Naive thymus-derived CD8-positive, alpha-beta T cell (primary cell): ENCODE results near the gene ATXN7L2. TPM values are rescaled to one million over a fixed set of nuclear protein-coding genes. Genes with fewer than 3 reads are reported as not detected.
A peak's percentile ranks its signal among the peaks of the same experiment; 100 is the strongest.

Experiments
- ATAC-seq, 2 donors: fragments of 150-1000 bp; cut with Tn5 transposase in 1 of 2; sonication (Bioruptor Pico), chemical (Tn5 transposase) in 1 of 2; 1 replicate in 1 of 2; 2 replicates in 1 of 2; pipeline ENCODE4 v1.10.0; 2021; ENCODE audit warnings: mild to moderate bottlenecking in 2 of 2, moderate library complexity in 2 of 2
- POLR2A ChIA-PET: fragments of 350-600 bp; sonication (Branson Sonifier 250); formaldehyde crosslinking; loops from one replicate; lab custom pipeline; 2021; ENCODE audit warnings: antibody characterized with exemption; lab: Charles Lee
- DNase-seq, 10 donors: peaks; one replicate each; pipeline versions ENCODE4 v3.0.0 to v3.0.0-alpha.2; 2020 to 2022
- H3K27ac Mint-ChIP-seq, 10 donors: one replicate each; pipeline ENCODE4 v1.8.0; 2020 to 2022; ENCODE audit warnings: mild to moderate bottlenecking in 10 of 10, mixed read lengths in 10 of 10, moderate library complexity in 4 of 10, inconsistent platforms in 1 of 10
- H3K27me3 Mint-ChIP-seq, 5 donors: one replicate each; pipeline ENCODE4 v1.8.0; 2021 to 2022; ENCODE audit warnings: mixed read lengths in 5 of 5
- H3K36me3 Mint-ChIP-seq, 3 donors: one replicate each; pipeline ENCODE4 v1.8.0; 2020 to 2022; ENCODE audit warnings: mixed read lengths in 3 of 3, mild to moderate bottlenecking in 2 of 3, inconsistent platforms in 1 of 3
- H3K4me1 Mint-ChIP-seq, 4 donors: one replicate each; pipeline ENCODE4 v1.8.0; 2021 to 2022; ENCODE audit warnings: mixed read lengths in 4 of 4
- H3K4me3 Mint-ChIP-seq, 10 donors: one replicate each; pipeline ENCODE4 v1.8.0; 2020 to 2022; ENCODE audit warnings: mild to moderate bottlenecking in 10 of 10, mixed read lengths in 10 of 10, moderate library complexity in 6 of 10, inconsistent platforms in 1 of 10
- H3K9me3 Mint-ChIP-seq, 9 donors: one replicate each; pipeline ENCODE4 v1.8.0; 2020 to 2022; ENCODE audit warnings: mixed read lengths in 9 of 9, mild to moderate bottlenecking in 3 of 9, inconsistent platforms in 1 of 9, moderate library complexity in 1 of 9
- polyA plus RNA-seq, 3 donors: library from polyadenylated mRNA; unstranded; fragments of 300-500 nt; fragmentation: Illumina TruSeq; gene quantifications; one replicate each; pipeline ENCODE4 v1.2.3, GENCODE V29; 2021
- total RNA-seq, 8 experiments: library from RNA in 2 of 8; stranded (reverse) in 2 of 8; gene quantifications; one replicate each; pipeline ENCODE4 v1.2.3 and lab custom pipeline; 2021 to 2026

ATXN7L2 gene
- total and polyA plus RNA-seq, 5 experiments from 2014 or later = 4.3 to 14.1 (median 10.7) TPM

DNA sequence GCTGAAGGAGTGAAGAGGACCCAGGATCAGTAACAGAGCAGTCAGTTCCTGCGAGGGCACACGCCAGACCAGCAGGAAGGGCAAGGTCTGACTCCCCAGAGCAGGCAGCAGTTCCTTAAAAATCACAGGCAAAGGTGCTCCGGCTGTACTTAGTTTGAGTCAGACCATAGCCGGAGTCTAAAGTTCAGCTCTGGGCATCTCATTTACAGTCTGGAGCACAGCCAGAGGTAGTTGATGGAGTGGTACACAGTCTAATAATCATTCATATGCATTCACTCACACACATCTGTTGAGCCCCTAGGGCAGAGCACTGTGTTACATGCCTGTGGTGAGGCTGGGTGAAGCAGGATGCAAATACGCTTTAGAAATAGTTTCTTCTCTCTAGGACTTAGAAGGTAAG is 33.2 kb downstream of the ATXN7L2 start:
- H3K27ac Mint-ChIP-seq = no peak overlapping the region
- no peak for ATAC-seq
- POLR2A ChIA-PET = interaction anchor here (1.9 to 21.0 kb wide), 2 partner anchors 15 to 21 kb away, joined by 6 to 337 read pairs; partner anchors contain the start of gene CYB561D1
- H3K27me3 Mint-ChIP-seq = peaks cover 0 to 3% (median 0%) of the 10 kb centered on the region in 5 donors
- no peaks in the 10 kb centered on the region for H3K9me3 Mint-ChIP-seq
- peaks cover 2 to 27% (median 8%) of the 10 kb centered on the region in 4 donors for H3K4me1 Mint-ChIP-seq
- DNase-seq = no peak
- no peaks in the 10 kb centered on the region for H3K36me3 Mint-ChIP-seq
- H3K4me3 Mint-ChIP-seq = no peak overlapping the region

DNA sequence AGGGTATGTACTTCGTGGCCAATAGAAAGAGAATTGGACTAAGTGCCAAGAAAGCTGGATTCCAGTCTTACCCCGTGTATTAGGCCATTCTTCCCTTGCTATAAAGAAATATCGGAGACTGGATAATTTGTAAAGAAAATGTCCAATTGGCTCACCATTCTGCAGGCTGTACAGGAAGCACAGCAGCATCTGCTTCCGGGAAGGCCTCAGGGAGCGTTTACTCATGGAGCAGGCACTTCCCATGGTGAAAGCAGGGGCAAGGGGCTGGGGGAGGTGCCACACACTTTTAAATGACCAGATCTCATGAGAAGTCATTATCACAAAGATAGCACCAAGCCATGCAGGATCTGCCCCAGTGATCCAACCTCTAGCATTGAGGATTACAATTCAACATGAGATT is 33.6 kb downstream of the ATXN7L2 start:
- ATAC-seq = no peak
- no peak overlapping the region for H3K27ac Mint-ChIP-seq
- no peaks in the 10 kb centered on the region for H3K9me3 Mint-ChIP-seq
- H3K4me3 Mint-ChIP-seq = no peak overlapping the region
- POLR2A ChIA-PET = interaction anchor here (0.7 to 21.0 kb wide), 3 partner anchors 14 to 31 kb away, joined by 3 to 337 read pairs (median 6); partner anchors contain the start of gene CYB561D1
- no peak for DNase-seq
- H3K36me3 Mint-ChIP-seq = no peaks in the 10 kb centered on the region
- peaks cover 2 to 23% (median 6%) of the 10 kb centered on the region in 4 donors for H3K4me1 Mint-ChIP-seq
- peaks cover 0 to 3% (median 0%) of the 10 kb centered on the region in 5 donors for H3K27me3 Mint-ChIP-seq

DNA sequence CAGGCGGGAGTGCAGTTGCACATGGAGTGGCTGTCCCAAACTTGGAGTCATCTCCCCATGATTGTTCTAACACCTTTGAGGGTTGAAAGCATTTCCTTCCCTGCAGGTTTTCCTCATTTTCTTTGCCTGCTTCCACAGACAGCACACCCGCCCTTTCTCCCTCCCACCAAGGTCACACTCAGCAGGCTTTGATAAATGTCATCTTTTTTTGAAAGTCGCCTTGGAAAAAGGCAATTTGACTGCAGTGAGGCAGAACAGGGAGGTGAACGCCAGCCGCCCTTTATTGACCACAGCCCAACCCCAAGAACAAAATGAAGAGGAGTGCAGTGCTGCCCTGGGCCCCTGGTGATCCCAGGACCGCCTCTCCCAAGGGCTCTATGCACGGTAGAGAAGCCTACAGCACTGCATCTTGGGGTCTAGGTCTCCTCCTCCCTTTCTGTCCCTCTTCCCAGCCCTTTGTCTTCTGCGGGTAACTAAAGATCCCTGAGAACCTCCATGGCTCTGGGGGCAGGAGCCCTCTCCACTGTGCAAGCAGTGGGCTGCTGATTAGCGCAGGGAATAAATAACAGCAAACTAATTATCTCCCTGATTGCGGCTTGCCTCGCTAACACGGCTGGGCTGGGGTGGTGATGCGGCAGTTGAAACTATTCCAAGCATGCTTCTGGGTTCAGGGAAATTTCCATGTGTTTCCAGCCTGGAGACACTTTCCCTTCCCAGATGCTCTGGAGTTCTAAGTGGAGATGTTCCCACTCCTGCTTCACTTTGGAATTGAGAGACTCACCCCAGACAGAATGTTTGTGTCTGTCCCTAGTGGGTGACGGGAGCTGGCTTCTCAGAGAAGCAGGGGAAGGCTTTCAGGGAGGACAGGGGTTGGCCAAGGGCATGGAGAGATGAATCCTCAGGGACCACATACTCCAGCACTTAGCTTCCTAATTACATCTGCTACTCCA is 37.6 kb downstream of the ATXN7L2 start:
- Mint-ChIP-seq H3K27me3 (peaks cover 0 to 4% (median 0%) of the 10 kb centered on the region in 5 donors), H3K4me1 (peaks cover 0 to 12% (median 3%) of the 10 kb centered on the region in 4 donors), H3K27ac (peak overlapping the region in 2 of 10 donors; percentile 23 to 32), H3K36me3 (no peaks in the 10 kb centered on the region), H3K9me3 (no peaks in the 10 kb centered on the region), H3K4me3 (no peak overlapping the region)
- POLR2A ChIA-PET = interaction anchor here (0.9 to 1.2 kb wide), 3 partner anchors 11 to 13 kb away, joined by 3 to 5 read pairs (median 3); no protein-coding TSS in a partner anchor
- DNase-seq = no peak
- ATAC-seq = no peak

DNA sequence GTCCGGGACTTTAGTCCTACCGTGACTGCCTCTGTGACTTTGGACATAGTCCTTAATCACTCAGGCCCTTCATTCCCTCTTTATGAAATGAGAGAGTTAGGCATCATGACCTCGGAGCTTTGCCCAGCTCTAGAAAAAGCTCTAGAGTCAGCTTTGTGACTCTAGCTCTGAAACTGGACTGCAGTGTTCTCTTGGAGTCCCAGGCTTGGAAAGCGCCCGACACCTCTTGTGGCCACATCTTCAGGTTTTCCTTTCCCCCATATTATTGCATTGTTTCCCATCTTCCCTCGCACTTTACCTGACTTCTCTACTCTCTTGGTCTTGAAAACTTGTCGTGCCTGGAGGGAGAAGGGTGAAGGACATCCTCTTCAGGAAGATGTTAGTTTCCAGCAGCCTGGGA is 38.3 kb downstream of the ATXN7L2 start:
- no peak overlapping the region for H3K27ac Mint-ChIP-seq
- POLR2A ChIA-PET = interaction anchor here (0.9 kb wide), 1 partner anchor 10 kb away, joined by 3 read pairs; no protein-coding TSS in a partner anchor
- H3K36me3 Mint-ChIP-seq = no peaks in the 10 kb centered on the region
- ATAC-seq (no peak), DNase-seq (no peak)
- H3K9me3 Mint-ChIP-seq = no peaks in the 10 kb centered on the region
- peaks cover 0 to 5% (median 3%) of the 10 kb centered on the region in 4 donors for H3K4me1 Mint-ChIP-seq
- peaks cover 0 to 4% (median 0%) of the 10 kb centered on the region in 5 donors for H3K27me3 Mint-ChIP-seq
- H3K4me3 Mint-ChIP-seq = no peak overlapping the region

DNA sequence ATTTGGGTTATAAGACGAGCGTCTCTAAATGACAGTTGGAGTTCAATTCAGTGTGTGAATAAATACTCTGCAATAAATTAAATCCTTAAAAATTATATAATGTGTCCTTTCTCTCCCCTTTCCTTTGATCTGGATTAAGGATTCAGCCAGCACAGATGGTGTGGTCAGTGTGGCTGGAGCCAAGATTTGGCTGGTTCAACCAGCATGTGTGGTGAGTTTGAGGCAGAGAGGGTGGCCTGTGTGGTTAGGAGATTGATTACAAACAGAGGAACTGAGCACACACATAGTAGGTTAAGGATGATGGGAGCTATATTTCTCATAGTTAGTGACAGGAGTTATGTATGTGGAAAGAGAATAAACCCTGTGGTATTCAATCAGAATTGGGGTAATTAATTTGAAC is 40.0 kb downstream of the ATXN7L2 start:
- DNase-seq (no peak), ATAC-seq (no peak)
- no peaks in the 10 kb centered on the region for H3K36me3 Mint-ChIP-seq
- peaks cover 0 to 4% (median 0%) of the 10 kb centered on the region in 5 donors for H3K27me3 Mint-ChIP-seq
- no peak overlapping the region for H3K4me3 Mint-ChIP-seq
- no peaks in the 10 kb centered on the region for H3K9me3 Mint-ChIP-seq
- peaks cover 0 to 12% (median 3%) of the 10 kb centered on the region in 4 donors for H3K4me1 Mint-ChIP-seq
- H3K27ac Mint-ChIP-seq = peak overlapping the region in 1 of 10 donors; percentile 66
- POLR2A ChIA-PET = interaction anchor here (0.6 to 1.3 kb wide), 4 partner anchors 13 to 29 kb away, joined by 3 to 4 read pairs (median 3); partner anchors contain the start of genes AMIGO1 and CYB561D1

DNA sequence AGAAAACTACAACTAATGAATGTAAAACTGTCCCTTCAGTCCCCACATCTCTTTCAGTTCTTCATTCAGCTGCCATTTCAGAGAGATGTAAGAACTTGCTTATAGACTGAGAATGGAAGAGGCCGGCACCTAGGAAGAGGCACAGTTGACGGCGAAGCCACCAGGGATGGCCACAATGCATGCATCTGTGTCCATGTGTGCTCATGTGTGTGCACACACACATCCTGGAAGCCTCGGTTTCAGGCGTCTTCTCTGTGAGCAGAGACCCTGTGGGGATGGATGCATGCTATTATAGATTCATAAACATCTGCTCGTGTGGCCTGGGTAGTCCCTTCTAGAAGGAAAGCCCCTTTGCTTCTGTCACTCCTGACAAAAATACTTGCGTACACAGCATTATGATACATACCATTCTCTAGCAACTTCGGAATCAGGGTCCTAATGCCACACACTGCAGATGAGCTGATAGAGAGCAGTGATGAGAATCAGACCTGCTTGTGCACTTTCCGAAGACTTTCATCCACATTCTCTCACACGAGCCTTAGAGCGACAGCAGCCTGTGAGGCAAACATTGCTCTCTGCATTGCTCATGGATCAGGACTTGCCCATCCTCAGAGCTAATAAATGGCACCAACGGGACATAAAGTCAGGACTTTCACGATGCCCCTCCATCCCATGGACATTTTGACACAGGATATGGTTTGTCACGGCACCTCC is 43.5 kb downstream of the ATXN7L2 start:
- no peak for ATAC-seq
- POLR2A ChIA-PET = interaction anchor here (14.0 kb wide), 1 partner anchor 28 kb away, joined by 462 read pairs; the partner anchor contains the start of genes AMIGO1 and CYB561D1
- no peaks in the 10 kb centered on the region for H3K36me3 Mint-ChIP-seq
- no peak overlapping the region for H3K4me3 Mint-ChIP-seq
- peaks cover 0 to 2% (median 0%) of the 10 kb centered on the region in 5 donors for H3K27me3 Mint-ChIP-seq
- peak overlapping the region in 3 of 10 donors; percentile 22 to 46 (median 25) for H3K27ac Mint-ChIP-seq
- no peaks in the 10 kb centered on the region for H3K9me3 Mint-ChIP-seq
- H3K4me1 Mint-ChIP-seq = peaks cover 22 to 38% (median 26%) of the 10 kb centered on the region in 4 donors
- DNase-seq = no peak

DNA sequence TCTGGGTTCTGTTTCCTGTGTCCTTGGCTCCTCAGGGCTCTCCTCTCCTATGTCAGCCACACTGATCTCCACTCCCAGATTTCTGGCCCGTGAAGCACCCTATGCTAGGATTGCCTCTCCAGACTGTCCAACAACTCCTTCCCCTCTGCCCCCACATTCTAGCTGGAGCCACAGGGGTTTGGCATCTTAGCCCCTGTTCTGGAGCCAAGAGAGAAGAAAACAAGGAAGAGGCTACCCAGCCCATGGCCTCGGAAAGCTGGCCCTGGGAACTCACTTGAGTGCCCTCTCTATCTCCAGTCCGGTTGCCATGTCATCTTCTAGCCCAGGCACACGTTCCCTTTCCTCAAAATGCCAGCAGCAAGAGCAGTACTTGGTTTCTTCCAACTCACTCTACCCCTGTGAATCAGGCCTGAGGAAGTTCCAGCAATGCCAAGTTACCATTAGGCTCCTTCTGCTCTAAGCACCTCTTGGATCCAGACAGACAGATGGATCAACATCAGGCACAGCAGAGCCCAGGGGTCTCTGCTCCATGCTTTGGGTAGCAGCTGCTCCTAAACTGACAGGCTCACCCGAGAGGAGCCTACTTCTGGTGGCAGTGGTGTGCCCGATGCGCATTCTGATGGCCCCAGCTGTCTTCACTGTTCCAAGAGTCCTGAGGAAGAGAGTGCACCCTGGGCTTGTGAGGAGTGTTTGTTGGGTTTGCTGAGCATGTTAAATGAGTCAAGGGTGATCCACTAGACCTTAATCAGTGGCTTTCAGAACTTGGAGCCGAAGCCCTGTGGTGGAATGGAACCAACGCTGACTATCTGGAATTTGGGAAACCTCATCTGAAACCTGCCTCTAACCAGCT is 44.4 kb downstream of the ATXN7L2 start:
- Mint-ChIP-seq H3K27me3 (peaks cover 0 to 1% (median 0%) of the 10 kb centered on the region in 5 donors), H3K9me3 (no peaks in the 10 kb centered on the region), H3K4me1 (peaks cover 26 to 45% (median 33%) of the 10 kb centered on the region in 4 donors), H3K36me3 (no peaks in the 10 kb centered on the region), H3K27ac (peak overlapping the region in 6 of 10 donors; percentile 3 to 76 (median 28)), H3K4me3 (no peak overlapping the region)
- ATAC-seq (no peak), DNase-seq (no peak)
- POLR2A ChIA-PET = interaction anchor here (14.0 kb wide), 1 partner anchor 28 kb away, joined by 462 read pairs; the partner anchor contains the start of genes AMIGO1 and CYB561D1

DNA sequence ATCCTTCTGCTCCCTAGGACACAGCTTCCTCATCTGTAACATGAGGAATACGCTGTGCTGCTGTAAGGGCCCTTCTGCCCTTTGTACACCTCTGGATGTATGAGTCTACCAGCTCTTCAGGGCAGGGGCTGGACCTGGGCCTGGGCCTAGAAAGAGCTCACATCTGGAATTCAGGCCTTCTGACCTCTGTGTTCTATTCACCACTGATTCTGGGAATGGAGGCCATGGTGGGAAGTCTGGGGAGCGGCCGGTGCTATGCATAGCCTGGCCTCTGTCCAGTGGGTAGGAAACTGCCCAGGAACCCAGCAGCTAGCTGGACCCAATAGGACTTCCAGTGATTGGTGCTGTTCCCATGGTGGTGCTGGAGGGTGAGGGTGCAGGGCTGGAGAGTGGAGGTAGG is 45.0 kb downstream of the ATXN7L2 start:
- ATAC-seq = no peak

DNA sequence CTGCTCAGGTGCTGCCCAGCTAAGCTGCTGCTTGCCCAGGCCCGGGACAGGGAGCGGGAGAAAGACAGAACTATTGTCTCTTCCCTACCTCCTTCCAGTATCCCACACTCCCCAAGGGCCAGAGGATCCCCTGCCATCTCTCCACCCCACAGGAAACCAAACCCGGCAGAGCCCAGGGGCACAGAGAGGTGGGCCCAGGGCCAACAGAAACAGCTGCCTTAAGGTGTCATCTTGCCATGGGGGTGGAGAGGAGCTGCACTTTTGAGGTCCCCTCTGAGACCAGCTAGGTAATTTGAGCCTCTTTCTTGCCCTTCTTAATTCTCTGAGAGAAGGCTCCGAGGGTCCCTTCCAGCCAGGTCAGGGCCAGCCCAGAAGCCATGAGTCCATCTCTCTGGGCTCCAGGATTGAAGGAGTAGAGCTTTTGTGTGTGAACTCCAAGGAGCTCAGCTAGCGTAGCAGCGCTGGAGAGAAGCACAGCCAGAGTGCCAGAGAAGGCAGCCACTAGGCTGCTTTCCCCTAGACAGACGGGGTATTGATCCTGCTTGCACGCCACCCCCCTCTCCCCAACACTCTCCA is 46.3 kb downstream of the ATXN7L2 start:
- Mint-ChIP-seq H3K27ac (peak overlapping the region in 8 of 10 donors; percentile 15 to 80 (median 62)), H3K4me3 (peak overlapping the region in 1 of 10 donors; percentile 14), H3K36me3 (no peaks in the 10 kb centered on the region), H3K9me3 (no peaks in the 10 kb centered on the region), H3K4me1 (peaks cover 26 to 45% (median 33%) of the 10 kb centered on the region in 4 donors), H3K27me3 (peaks cover 0 to 1% (median 0%) of the 10 kb centered on the region in 5 donors)
- POLR2A ChIA-PET = interaction anchor here (1.3 to 14.0 kb wide), 3 partner anchors 30 to 104 kb away, joined by 7 to 462 read pairs (median 55); partner anchors contain the start of genes AMIGO1, ATXN7L2, CYB561D1 and PSMA5
- DNase-seq (no peak), ATAC-seq (no peak)

More for the DNA sequence above, 45.0 kb downstream of the ATXN7L2 start:
- DNase-seq = no peak
- peak overlapping the region in 4 of 10 donors; percentile 19 to 83 (median 52) for H3K27ac Mint-ChIP-seq
- H3K9me3 Mint-ChIP-seq = no peaks in the 10 kb centered on the region
- no peak overlapping the region for H3K4me3 Mint-ChIP-seq
- peaks cover 0 to 1% (median 0%) of the 10 kb centered on the region in 5 donors for H3K27me3 Mint-ChIP-seq
- H3K4me1 Mint-ChIP-seq = peaks cover 26 to 45% (median 33%) of the 10 kb centered on the region in 4 donors
- H3K36me3 Mint-ChIP-seq = no peaks in the 10 kb centered on the region
- POLR2A ChIA-PET = interaction anchor here (5.5 to 14.0 kb wide), 2 partner anchors 29 to 44 kb away, joined by 55 to 462 read pairs; partner anchors contain the start of genes AMIGO1, ATXN7L2 and CYB561D1

DNA sequence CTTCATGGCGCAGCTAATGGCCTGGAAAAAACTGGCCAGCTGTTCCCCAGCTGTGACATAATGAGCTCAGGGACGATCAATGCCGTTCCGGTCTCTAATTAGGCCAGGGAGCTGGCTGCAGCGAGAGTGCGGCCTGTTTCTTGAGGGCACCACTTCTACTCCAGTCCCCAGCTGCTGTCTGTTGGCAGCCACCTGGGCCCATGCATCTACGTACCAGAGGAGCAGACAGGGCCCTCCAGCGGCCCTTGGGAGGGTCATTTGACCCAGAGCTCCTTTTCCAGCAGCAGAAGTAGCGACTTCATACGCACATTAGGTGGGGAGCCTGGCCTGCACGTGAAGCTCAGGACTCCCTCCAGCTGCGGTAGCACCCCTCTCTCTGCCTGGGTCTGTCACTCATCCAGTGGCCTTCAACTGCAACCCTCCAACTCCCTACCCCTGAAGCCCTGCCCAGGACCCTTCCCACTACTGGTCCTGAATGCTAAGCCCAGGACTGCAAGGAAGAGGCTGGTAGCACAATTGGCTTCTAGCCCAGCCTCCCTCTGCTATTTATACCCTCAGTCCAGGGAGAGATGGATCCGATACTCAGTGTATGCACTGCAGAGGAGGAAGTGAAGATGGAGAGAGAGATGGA is 46.9 kb downstream of the ATXN7L2 start:
- H3K36me3 Mint-ChIP-seq = no peaks in the 10 kb centered on the region
- H3K4me3 Mint-ChIP-seq = peak overlapping the region; percentile 40 to 84 (median 68)
- peaks cover 0 to 1% (median 0%) of the 10 kb centered on the region in 5 donors for H3K27me3 Mint-ChIP-seq
- POLR2A ChIA-PET = interaction anchor here (1.0 to 14.0 kb wide), 4 partner anchors 18 to 105 kb away, joined by 3 to 462 read pairs (median 31); partner anchors contain the start of genes AMIGO1, ATXN7L2, CYB561D1 and GNAI3
- no peak for ATAC-seq
- no peak for DNase-seq
- H3K9me3 Mint-ChIP-seq = no peaks in the 10 kb centered on the region
- peak overlapping the region in 9 of 10 donors; percentile 55 to 96 (median 85) for H3K27ac Mint-ChIP-seq
- H3K4me1 Mint-ChIP-seq = peaks cover 26 to 45% (median 33%) of the 10 kb centered on the region in 4 donors
